ENCODE data around the gene FUBP1. TPM values are rescaled to one million over a fixed set of nuclear protein-coding genes. Genes with fewer than 3 reads are reported as not detected.

FUBP1 gene
- total and polyA plus RNA-seq, 2 of the 8 experiments (the other 6 are each of a cell fraction or from before 2014, with no cell fraction given), result 184 to 201 TPM

GRCh38 chr1:77900687-77901293 lies 78.1 kb downstream of the FUBP1 start:
- Histone ChIP-seq H3K23ac (ENCODE audit: insufficient read length) (no peak overlapping the region), H2BK5ac (ENCODE audit: low read depth, low read length) (no peak overlapping the region), H3K4me1 (replicated peaks in 1 of 4; ENCODE audit: control insufficient read depth in 3 of 4, insufficient read depth in 4 of 4, low read length in 3 of 4) (no peaks in the 10 kb centered on the region), H3K79me1 (ENCODE audit: low read depth, low read length) (no peaks in the 10 kb centered on the region), H2BK12ac (ENCODE audit: low read depth, low read length) (no peak overlapping the region), H2BK20ac (ENCODE audit: low read length) (no peak overlapping the region), H2BK120ac (replicated peaks; ENCODE audit: low read depth, low read length) (no peak overlapping the region), H2AK5ac (ENCODE audit: low read depth, low read length) (no peak overlapping the region), H2AFZ (ENCODE audit: low read length) (no peak overlapping the region), H3K14ac (ENCODE audit: insufficient read length) (no peak overlapping the region), H3K27ac (ENCODE audit: low read depth, low read length) (no peak overlapping the region), H3K9ac (replicated peaks in 1 of 4; ENCODE audit: extremely low read depth in 1 of 4, low read depth in 3 of 4, low read length in 3 of 4) (no peak overlapping the region), H3K79me2 (ENCODE audit: control insufficient read depth in 1 of 2, insufficient read depth in 2 of 2, low read length in 2 of 2) (no peaks in the 10 kb centered on the region), H3K9me3 (ENCODE audit: insufficient read depth in 2 of 2, low read depth in 1 of 2, low read length in 1 of 2) (no peaks in the 10 kb centered on the region), H3K4me3 (ENCODE audit: extremely low read depth in 1 of 4, insufficient read depth in 2 of 4, low read depth in 3 of 4, low read length in 4 of 4) (no peak overlapping the region), H4K5ac (ENCODE audit: insufficient read length, low read depth, low read length) (no peak overlapping the region), H3K27me3 (replicated peaks in 1 of 4; ENCODE audit: control insufficient read depth in 3 of 4, extremely low read depth in 1 of 4, insufficient read depth in 3 of 4, low read length in 3 of 4) (no peaks in the 10 kb centered on the region), H4K8ac (ENCODE audit: extremely low read depth, insufficient read depth, low read length) (no peak overlapping the region), H2BK15ac (ENCODE audit: low read length) (no peak overlapping the region), H3K36me3 (ENCODE audit: control insufficient read depth in 2 of 4, insufficient read depth in 4 of 4, low read length in 3 of 4) (no peaks in the 10 kb centered on the region), H3K4me2 (ENCODE audit: insufficient read depth in 1 of 2, low read depth in 2 of 2, low read length in 2 of 2) (no peak overlapping the region), H3K23me2 (ENCODE audit: low read depth, low read length) (no peaks in the 10 kb centered on the region), H4K91ac (replicated peaks; ENCODE audit: insufficient read length, low read length) (no peak overlapping the region), H3K56ac (replicated peaks; ENCODE audit: insufficient read length, low read depth, low read length) (no peak overlapping the region), H3K18ac (ENCODE audit: extremely low read depth, low read length) (no peak overlapping the region), H4K20me1 (replicated peaks in 1 of 2; ENCODE audit: control insufficient read depth in 1 of 2, insufficient read depth in 2 of 2, low read length in 2 of 2) (no peaks in the 10 kb centered on the region), H3K4ac (replicated peaks; ENCODE audit: insufficient read length, low read depth, low read length) (no peak overlapping the region)
- CTCF ChIA-PET (ENCODE audit: partially characterized antibody), result interaction anchor here (0.6 to 2.1 kb wide), 16 partner anchors 9 to 175 kb away, joined by 3 to 14 read pairs (median 4); partner anchors contain the start of genes DNAJB4 and MIGA1
- DNase-seq (ENCODE audit: low read depth in 1 of 2, low spot score in 2 of 2) (peak in 1 of 2 experiments; percentile 21), FAIRE-seq (peak; percentile 87)
- WGBS, 2 experiments (ENCODE audit: extremely low coverage in 1 of 2, insufficient coverage in 1 of 2, insufficient read length in 1 of 2, insufficient replicate concordance in 2 of 2, low coverage in 1 of 2, low lambda C conversion rate in 2 of 2, missing lambda C conversion rate in 1 of 2), result 69% methylated on average over 4 of the region's 4 CpGs; no CpG with 5 or more reads in 1 of the 2 experiments
- TF ChIP-seq SUZ12 (IDR thresholded peaks at IDR 0.05; ENCODE audit: low read length) (no peak), FOSL1 (IDR thresholded peaks at IDR 0.05; ENCODE audit: insufficient read depth, low read depth, low read length) (no peak), CTCF (IDR thresholded peaks at IDR 0.05; ENCODE audit: control extremely low read depth in 1 of 3, insufficient read depth in 1 of 3, low read depth in 1 of 3, low read length in 3 of 3) (peak in 2 of 3 experiments; percentile 69 to 74; a peak in 3 of 4 replicates), RAD21 (IDR thresholded peaks at IDR 0.05 in 1 of 2, conservative IDR thresholded peaks at IDR 0.05 in 1 of 2; ENCODE audit: low read depth in 2 of 2, low read length in 2 of 2) (peak; percentile 87 to 91), ATF3 (IDR thresholded peaks at IDR 0.05; ENCODE audit: insufficient read depth, low read depth, low read length) (no peak)
- POLR2A ChIA-PET (ENCODE audit: partially characterized antibody), result interaction anchor here (1.0 to 1.4 kb wide), 2 partner anchors 11 to 82 kb away, joined by 3 read pairs; no protein-coding TSS in a partner anchor

All from H1 (cell line).